CD4-positive, alpha-beta T cell treated with Interleukin-6 at 100 ng/mL for 8 hours (primary cell): ENCODE measurements around the gene CACYBP.
"Not testable (repeated sequence)": the region's sequence is repeated elsewhere in the genome, so short reads cannot be mapped to it uniquely, and the experiment has no call there.

Source experiments
- DNase-seq: peaks from one replicate; pipeline ENCODE4 v3.0.0-alpha.2; 2020; ENCODE audit warnings: mixed read lengths, low spot score

The CACYBP gene

DNA sequence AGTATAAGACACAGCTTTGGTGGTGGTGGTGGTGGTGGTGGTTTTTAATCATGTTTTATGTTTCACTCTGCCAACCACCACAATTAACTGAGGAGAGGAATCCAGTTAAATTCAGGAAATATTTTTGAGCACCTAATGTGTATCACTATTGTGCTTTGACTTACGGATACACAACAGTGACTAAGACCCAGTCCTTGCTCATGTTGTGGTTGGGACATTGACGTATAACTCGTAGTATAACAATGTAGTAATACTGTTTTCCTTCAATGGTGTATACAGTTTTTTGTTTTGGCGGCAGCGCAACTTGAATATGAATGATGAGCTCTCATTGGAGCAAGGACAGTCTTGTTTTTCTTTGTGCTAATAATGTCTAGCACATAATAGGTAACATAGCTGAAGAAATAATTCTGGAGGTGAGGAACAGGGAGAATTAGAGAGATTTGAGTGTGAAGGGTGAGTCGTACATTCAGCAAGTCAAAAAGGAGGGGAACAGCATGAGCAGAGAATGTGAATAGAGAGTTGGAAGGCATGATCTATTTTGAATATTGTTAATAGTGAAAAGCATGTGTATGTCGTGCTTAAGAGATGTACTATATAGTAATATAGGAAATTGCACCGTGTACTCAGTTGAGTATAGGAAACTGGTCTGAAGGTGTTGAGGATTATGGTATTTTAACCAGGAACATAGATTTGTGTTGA, 5.5 kb downstream of the CACYBP start:
- no peak for DNase-seq

DNA sequence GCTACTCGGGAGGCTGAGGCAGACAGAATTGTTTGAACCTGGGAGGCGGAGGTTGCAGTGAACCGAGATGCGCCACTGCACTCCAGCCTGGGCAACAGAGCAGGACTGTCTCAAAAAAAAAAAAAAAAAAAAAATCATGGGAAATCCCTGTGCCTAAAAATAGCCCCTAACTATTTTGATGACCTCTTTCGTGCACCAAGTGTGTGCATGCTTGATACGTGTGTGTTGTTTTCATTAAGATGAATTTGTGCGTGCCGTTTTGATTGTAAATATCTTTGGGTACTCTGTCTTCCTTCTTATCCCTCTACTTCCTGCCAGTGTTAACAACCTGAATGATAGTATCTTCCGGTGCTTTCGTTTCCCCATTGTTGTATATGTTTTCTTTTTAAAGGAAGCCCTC, 9.8 kb downstream of the CACYBP start:
- no peak for DNase-seq

DNA sequence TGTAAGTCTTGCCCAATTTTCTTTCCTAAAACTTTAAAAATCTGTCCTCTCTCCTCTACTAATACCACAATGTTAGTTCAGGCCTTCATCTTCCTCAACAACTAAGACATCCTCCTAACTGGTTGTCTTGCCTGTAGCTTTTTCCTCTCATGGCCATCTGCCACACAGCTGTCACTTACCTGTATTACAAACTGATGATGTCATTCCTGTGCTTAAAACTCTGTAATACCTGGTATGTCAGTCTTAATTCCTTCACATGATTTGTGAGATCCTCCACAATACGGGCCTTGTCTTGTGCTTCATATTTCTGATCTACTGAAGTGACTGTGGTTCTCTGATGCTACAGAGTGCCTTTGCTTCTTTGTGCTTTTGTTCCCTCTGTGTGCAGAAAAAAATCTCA, 13.7 kb downstream of the CACYBP start:
- no peak for DNase-seq

DNA sequence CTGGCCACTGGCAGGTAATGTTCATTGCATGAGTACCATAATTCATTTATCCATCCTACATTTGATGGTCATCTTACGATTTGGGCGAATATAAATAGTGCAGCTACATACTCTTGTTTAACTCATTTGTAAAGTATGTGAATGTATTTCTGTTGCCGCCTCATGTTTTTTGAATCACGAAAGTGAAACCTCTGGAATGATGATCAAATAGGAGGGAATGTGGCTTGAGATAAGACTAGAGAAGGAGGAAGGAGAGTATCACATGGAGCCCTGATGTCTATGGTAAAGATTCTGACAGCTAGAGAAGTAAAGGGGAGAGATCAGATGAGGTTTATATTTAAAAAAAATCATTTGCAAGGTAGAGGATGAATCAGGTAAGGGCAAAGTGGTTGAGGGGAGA, 15.5 kb downstream of the CACYBP start:
- DNase-seq: no peak

DNA sequence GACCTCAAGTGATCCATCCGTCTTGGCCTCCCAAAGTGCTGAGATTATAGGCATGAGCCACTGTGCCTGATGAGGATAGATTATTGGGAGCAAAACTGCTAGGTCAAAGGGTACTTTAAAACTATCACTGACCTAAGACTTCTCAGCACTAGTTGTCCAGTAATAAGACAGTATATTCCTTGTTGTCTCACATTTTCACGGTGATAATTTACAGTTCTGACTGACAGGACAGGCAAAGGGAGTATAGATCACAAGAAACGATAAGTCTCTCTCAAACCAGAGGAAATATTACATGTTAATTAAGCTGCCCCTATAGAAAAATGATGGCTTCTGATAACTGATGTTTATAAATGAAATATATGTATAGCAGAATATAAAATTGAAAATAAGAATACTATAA, 19.8 kb downstream of the CACYBP start:
- no peak for DNase-seq

DNA sequence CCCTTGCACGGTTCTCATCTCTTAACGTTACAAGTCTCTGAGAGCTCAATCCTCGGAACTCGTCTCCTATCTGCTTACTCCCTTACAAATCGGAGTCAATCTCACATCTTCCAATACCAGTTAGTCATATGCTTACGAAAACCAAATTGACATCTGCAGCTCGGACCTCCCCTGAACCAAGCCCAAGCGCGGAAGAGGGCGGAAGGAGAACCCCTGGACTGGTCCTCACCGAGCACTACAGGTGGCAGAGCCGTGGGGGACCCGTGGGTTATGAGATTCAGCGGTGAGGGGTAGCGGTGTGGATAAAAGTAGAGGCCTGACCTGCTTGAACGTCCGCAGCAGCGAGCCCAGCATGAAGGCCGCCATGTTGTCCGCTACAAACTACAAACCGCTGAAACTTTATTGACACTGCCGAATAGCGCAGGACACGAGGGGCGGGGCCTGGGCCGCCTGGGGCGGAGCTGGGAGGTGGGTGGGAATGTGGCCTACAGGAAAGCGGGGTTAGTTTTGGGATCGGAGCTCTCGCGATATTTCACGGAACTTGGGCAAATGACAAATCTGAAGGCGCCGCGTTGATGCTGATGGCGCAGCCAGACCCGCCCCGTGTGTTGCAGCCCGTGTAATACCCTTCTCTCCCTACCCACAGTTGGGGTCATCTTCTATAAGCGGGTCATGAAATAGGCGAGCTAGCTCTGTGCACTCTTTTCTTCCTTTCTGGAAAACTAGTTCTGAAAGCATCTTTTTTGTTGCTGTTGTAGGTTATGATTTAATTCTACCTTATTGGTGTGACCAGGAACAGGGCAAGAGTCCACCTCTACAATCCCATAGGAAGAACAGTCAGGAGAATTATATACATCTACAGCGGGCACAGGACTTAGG, 23.5 kb downstream of the CACYBP start, which contains the start of gene MRPS14:
Gene MRPS14 (minus strand): TSS at position 383 of the 879 bp plus-strand sequence. CDS start 17 bp downstream, at position 366.
- DNase-seq: peak; percentile 97

DNA sequence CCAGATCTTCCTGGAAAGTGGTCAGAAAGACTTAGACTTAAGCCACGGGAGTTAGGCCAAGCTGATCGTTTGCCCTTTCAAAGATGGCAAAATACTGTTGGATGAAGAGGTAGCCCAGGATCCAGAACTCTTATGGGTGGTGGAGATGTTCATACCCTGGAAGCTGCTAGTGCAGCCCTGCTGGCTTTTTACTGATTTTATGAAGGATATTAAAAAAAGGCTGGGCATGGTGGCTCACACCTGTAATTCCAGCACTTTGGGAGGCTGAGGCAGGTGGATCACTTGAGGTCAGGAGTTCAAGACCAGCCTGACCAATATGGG, 24.1 kb downstream of the CACYBP start:
- not testable (repeated sequence) for DNase-seq

DNA sequence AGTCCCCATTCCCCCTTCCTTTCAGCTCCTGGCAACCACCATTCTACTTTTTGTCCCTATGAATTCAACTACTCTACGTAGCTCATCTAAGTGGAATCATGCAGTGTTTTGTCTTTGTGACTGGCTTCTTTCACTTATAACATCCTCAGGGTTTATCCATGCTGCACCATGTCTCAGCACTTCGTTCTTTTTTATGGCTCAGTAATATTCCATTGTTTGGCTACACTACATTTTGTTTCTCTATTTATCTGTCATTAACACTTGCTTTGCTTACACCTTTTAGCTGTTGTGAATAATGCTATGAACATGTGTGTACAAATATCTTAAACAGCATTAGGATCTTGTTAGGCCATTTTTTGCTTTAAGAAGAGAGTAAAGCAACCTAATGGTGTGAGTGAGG, 25.0 kb downstream of the CACYBP start:
- no peak for DNase-seq

DNA sequence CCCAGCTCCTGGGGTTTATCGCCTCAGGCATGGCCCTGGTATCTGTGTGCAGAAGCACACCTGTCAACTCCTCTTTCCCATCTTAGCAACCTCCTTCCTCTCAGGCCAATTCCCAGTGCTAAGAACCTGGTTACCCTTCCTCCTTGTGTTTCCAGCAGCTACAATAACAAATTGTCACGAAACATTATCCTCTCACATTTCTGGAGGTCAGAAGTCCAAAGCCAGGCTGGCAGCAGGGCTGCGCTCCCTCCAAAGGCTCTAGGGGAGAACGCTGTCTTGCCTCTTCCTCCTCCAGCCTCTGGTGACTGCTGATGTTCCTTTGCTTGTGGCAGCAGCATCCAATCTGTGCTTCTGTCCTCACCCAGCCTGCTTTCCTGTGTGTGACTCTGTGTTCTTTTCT, 34.2 kb downstream of the CACYBP start:
- no peak for DNase-seq

DNA sequence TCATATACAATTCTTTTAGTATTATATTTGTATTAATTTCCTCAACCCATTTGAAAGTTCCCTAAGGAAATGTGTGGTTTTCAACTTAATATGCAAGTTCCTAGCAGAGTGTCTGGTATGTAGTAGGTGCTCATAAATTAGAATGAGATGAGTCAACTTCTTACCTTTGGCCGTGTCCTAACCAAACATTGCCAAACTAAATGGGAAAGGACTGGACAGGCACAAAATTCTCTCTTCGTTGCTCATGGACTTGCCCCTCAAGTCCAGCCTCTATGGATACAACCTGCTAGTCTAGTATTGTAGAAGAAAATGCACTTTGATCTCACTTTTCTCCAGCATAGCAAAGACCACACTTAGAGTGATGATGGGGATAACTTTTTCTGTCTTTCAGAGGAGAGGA, 35.0 kb downstream of the CACYBP start:
- no peak for DNase-seq

DNA sequence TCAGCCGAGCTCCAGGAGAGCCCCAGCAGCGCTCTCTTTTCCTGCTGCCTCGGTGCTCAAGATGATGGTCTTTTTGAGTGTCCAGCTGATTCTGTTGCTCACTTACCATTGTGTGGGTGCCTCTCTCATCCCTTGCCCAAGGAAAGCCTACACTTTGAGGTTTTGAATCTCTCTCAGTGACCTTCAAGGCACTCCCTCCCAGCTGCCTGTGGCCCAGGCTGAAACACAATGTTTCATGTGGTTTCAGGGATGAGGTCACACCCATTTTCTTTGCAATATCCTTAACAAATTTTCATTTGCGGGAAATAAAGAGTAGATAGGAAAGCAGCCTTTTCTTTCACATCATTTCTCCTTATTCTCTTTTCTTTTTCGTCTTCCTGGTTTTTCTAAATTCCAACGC, 36.1 kb downstream of the CACYBP start:
- no peak for DNase-seq

DNA sequence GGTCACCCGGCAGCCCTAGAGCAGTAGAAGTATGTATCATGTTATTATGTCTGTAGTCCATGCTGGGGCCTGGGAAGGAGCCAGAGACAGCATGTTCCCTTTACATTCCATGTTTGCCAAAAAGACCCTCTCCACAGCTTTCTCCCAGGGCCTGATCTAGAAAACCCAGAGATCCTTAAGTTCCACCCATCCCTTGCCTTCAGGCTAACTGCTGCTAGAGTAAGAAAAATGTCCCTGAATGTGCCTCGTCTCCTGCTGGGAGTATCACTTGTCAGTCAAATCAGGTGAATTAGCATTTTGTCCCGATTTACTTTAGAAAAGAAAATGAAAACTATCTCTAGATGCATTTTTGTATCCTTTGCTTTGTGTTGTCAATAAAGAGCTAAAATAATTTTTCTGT, 36.7 kb downstream of the CACYBP start:
- no peak for DNase-seq

DNA sequence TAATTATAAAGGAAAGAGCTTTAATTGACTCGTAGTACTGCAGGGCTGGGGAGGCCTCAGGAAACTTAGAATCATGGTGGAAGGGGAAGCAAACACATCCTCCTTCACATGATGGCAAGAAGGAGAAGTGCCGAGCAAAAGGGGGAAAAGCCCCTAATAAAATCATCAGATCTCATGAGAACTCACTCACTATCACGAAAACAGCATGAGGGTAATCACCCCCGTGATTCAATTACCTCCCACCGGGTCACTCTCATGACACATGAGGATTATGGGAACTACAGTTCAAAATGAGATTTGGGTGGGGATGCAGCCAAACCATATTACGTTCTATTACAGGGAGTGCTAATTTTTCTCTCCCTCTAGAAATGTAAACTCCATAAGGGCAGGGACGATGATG, 37.7 kb downstream of the CACYBP start:
- DNase-seq: no peak

DNA sequence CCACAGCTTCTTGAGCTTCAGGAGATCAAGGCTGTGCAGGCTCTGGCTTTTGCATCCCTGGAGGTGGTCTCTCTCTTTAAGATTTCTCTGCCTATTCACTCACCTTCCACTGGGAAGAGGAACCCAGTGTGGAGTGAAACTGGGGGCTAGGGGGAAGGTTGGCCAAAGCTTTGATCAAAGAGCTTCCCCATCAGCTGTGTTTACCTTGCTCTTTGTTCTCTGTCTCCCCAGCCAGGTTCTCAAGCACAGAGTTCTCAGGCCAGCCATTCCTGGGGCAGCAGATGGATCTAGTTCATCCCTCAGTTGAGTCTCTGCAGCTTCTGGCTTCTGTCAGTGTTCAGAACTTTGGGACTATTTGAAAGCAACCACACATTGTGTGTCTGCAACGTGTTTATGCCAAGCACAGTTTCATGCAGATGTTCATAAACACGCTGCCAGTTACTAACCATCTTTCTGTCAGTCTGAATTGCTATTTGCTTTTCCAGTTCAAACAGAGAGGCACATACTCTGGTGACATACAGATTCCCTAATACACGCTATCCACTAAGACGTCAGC, 40.7 kb downstream of the CACYBP start:
- no peak for DNase-seq

DNA sequence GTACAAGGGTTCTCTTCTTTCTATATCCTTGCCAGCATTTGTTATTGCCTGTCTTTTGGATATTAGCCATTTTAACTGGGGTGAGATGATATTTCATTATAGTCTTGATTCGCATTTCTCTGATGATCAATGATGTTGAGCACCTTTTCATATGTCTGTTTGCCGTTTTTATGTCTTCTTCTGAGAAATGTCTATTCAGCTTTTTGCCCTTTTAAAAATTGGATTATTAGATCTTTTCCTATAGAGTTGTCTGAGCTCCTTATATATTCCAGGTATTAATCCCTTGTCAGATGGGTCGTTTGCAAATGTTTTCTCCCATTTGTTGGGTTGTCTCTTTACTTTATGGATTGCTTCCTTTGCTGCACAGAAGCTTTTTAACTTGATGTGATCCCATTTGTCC, 42.9 kb downstream of the CACYBP start:
- DNase-seq: no peak

DNA sequence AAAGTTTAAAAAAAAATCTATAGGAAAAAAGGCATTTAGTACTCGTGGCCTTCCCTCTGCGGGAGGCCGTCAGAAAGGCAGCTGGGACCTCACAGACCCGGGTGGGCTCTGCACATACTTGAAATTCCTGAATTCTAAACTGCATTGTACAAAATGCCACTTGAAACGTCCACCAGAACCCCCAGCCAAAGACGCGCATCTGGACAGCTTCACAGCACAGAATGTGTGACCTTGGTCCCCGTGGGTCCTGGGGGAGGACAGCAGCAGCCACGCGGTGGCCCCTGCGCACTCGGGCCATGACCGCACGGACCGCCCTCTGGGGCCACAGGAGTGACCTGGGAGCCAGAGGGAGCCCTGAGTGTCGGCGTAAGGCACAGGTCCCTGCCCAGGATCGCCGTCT, 44.1 kb downstream of the CACYBP start:
- DNase-seq: no peak

DNA sequence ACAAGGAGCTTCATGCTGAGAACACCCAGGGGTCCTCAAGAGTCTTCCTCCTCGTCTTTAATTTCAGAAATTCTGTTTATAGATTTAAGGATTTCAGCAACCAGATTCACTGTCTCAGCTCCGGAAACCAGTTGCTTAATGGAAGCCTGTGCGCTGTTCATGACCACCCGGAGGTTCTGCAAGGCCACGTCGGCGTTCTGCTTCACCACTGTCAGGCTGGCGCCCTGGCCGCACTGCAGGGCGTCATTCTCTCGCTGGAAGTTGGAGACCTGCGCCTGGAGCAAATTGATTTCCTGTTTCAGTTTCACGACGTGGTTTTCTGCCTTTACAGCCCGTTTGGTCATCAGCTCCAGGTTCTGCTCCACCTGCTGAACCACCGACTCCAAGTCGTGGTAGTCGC, 44.8 kb downstream of the CACYBP start:
- not testable (repeated sequence) for DNase-seq

DNA sequence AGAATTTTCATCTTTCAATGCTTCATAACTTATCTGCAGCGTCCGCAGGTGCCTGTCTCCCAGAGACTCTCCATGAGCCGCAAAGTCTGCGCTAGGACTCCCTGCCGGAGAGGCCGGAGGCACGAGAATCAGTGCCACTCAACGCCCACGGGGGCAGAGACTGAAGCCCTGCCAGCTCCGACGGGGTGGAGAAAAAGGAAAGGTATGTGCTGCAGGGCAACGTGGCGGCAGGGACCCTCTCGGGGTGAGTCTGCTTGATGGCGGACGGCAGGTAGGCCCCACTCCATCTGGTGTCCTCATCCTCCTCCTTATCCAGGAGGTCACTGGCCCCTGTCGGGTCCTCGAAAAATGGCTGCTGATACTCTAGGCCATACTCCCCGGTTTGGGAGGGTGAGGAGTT, 45.4 kb downstream of the CACYBP start:
- DNase-seq: no peak

DNA sequence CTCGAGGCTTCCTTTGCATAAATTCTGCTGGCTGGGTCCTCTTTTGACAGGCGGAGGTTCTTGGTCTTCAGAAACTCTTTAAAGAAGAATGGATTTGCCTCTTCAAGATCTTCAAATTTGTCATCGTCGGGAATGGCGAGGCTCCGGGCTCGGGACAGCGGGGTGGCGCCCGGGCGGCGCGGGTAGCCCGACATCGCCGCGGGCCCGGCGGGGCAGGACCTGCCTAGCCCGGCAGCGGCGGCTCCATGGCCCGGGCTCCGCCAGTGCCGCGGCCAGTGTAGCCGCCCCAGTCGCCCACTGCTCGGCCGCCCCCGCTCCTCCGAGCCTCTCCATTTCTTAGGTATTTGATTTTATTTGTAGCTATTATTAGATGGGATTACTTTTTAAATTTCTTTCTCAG, 45.8 kb downstream of the CACYBP start:
- no peak for DNase-seq

DNA sequence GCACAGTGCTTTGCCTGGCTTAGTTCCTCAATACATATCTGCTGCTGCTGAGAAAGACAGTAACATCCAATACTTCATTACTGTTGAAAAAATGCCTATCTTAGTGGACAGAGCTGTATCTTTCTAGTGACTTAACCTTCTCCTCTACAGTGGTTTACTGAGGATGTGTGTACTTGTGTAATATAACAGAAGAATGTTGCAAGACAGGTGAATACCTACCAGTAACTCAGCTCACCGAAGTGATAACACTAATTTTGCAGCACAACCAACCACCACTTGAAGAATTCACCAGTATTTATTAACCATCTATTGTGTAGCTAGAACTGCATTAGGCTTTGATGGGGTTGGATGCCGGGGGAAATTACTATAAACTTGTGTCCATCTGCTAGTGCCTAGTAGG, 51.2 kb downstream of the CACYBP start:
- DNase-seq: no peak

DNA sequence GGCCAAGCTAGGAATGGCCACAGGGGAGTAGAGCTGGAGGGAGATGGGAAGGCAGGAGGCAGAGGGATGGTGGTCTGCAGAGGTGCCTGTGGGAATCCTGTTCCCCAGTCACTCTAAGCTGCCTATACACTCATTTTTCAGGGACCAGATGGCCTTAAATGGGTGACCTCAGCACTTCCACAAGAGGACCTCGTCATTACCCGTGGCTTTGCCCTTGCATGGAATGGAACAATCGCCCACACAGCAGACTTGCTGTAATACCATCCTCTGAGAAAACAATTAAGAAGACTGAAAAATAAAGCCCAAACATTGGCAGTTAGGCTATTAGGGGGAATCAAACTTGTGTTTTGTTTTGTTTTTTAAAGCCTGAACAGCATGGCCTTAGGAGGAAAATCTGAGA, 55.0 kb downstream of the CACYBP start:
- DNase-seq: no peak
